HG03520 (cell line): ENCODE measurements around the gene FOXO1.

Source experiments
- ATAC-seq: cut with Tn5 transposase; IDR thresholded peaks from one replicate; pipeline ENCODE4 v1.9.1; 2021; ENCODE audit warnings: mild to moderate bottlenecking, moderate library complexity; ENCODE audit not compliant: unreplicated experiment

Gene FOXO1

DNA sequence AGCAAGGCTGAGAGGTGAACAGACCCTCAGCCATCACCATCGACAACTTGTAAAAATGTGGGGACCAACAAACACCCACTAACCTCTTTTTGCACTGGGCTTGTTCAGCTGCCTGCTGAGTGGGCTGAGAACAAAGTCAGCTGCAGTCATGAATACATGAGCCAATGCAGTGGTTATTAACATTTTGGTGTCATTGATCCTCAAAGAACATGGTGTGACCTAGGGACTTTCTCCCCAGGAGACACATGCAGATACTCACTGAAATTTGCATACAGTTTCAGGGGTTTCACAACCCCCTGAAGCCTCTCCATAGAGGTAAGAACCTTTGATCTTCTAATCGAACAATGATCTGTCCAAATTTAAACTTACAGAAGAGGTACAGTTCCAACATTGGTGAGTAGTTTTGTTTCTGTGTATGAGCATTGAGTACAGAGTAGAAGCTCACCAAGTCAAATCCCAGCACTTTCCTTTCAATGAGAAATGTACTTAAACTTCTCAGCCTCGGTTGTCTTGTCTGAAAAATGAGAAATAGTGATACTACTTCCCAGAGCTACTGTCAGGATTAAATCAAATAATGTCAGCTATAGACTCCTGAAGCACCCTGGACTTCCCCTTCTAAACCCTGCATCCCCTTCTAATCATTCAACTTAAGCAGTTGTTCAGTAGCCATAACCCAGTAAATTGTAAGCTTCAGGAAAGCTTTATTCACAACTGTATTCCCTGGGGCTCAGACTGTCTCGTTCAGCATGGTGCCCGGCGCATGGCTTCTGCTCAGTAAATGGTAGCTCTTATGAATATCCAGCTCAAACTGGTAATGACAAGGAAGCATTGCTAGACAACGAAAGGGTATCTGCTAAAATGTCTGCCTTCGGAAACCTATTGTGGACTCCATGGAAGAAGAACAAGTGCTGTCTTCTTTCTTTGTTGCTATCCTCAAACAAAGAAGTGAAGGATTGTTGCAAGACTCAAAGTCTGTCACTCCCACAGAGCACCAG is 148.7 kb downstream of the FOXO1 start:
- ATAC-seq, result peak; percentile 83

DNA sequence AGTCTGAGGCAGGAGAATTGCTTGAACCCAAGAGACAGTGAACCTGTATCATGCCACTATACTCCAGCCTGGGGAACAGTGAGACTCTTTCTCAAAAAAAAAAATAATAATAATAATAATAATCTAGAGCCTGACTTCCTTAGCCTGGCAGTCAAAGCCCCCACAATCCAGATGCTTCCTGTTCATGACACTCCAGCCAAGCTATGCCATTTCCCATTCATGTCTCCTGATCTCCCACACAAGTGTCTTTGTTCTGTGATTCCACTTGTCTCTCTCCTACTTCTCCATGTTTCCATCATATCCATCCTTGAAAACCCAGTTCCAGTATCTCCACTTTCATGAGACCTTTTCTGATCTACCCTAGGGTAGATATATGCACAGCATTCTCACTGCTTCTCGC is 150.7 kb downstream of the FOXO1 start:
- ATAC-seq, result no peak

DNA sequence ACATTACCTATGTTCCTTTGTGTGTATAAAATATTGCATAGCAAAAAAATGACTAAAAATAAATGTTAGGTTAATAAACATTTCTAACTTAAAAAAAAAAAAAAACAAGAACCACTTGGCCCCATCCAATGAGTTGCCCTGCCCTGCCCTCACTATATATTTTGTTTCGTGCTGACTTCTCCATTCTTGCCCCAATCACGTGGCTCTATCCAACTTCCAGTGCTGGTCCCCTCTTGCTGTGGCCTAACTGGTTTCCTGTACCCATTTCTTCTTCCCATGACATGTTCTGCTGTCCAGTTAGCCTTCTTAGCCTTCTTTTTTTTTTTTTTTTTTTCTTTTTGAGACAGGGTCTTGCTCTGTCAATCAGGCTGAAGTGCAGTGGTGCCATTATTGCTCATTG is 151.6 kb downstream of the FOXO1 start:
- ATAC-seq, result no peak

DNA sequence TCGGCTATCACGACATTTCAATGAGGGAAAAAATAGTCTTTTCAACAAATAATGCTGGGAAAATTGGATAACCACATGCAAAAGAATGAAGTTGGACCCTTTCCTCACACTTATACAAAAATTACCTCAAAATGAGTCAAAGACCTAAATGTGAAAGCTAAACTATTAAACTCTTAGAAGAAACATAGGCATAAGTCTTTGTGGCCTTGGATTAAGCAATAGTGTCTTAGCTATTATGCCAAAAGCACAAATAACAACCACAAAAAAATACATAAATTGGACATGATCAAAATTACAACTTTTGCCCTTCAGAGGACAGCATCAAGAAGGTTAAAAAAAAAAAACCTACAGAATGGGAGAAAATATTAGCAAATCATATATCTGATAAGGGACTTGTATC is 156.6 kb downstream of the FOXO1 start:
- no peak for ATAC-seq

DNA sequence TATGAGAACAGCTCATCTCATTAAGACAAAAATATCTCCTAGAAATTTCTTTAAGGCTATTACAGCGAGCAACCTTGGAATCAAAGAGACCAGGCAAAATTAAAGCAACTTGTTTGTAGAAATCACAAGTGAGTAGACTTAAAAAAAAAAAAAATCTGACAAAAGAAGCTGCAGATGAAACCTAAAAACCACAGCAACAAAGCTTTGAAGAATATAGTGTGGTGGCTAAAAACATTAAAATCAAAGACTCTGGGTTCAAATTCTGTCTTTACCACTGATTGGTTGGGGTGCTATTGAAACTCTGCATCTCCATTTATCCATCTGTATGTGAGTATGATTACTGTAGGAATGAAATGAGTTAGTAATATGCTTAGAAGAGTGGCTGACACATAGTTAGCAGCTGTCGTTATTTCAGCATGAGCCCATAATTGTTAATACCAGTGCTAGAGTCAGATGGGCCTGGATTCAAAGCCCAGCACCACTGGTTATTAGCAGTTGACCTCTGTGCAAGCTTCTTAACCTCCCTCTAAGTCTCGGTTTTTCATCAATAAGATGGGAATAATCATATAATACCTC is 157.6 kb downstream of the FOXO1 start:
- no peak for ATAC-seq

DNA sequence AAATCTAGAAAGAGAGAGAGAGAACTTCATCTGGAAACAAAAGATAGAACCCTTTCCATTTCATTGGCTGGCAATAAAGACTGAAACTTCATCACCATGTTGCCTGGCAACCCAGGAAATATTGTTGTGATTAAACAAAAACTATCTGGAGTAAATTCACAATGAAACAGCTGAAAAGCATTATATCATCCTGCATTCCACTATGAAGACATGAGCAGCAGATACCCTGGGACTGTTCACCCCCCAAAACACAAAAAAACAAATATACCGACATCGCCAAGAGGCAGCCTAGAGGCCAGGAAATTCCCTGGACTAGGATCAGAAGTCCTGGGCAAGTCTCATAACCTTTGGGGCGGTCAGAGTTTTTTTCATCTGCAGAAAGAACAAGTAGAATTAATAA is 158.3 kb downstream of the FOXO1 start:
- ATAC-seq, result no peak

DNA sequence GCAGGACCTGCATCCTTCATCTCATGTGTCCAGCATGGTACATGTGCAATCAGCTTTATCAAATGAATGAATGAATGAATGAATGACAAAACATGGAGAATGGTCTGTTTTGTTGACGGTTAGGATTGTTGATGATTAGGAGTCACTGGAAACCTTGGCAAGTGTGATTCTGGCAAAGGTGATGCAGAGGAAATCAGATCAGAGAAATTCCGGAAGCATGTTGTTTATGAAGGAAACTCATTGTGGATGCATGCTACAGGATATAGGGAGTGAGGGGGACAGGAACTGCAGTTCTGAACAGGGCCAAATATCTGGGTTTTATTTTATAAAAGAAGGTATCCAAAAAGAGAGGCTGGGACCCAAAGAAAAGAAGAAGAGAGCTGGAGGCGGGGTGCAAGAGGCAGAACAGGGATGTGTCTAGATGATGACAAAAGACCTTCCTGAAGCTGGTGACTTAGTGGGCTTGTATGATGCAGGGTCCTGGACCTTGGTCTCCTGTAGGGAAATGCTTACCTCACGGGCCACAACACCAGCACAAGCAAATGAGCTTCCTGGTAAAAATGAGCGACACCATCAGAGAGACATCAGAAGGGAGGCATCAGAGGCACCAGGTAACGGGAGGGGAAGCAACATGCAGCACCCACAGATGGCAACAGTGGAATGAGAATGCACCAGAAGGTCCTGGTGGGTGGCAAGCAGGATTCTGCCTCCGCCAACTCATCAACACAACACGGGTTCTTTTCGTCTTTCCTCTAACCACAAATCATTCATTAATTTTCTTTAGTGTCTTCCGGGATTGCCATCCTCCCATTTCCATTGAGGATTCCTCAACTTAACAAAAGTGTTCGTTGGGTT is 159.6 kb downstream of the FOXO1 start:
- ATAC-seq, result no peak
